Measurements from ENCODE around the gene STOM. TPM values are rescaled to one million over a fixed set of nuclear protein-coding genes. Genes with fewer than 3 reads are reported as not detected.

STOM gene
- total and polyA plus RNA-seq, 4 donors: 311 to 470 (median 409) TPM

- Histone ChIP-seq H3K4me1 (ENCODE audit: control insufficient read depth in 5 of 5, insufficient read depth in 5 of 5, low read length in 5 of 5) (peaks cover 2 to 21% (median 10%) of the 10 kb centered on the region in 5 donors), H3K36me3 (ENCODE audit: control insufficient read depth in 4 of 4, insufficient read depth in 4 of 4, low read length in 4 of 4) (peaks cover 10 to 51% (median 31%) of the 10 kb centered on the region in 4 donors)
- 98% methylated on average over 6 of the region's 6 CpGs for WGBS, 2 donors
Observed at GRCh38 chr9:121340676-121341392, 29.2 kb downstream of the STOM start.

GRCh38 chr9:121339437-121339836 is 30.6 kb downstream of the STOM start:
- no peak overlapping the region for H3K4me3 ChIP-seq
- WGBS, 2 donors: 74 to 84% methylated on average over 2 of the region's 2 CpGs
- H3K27me3 ChIP-seq (ENCODE audit: control insufficient read depth in 3 of 3, insufficient read depth in 3 of 3, low read length in 2 of 3): no peaks in the 10 kb centered on the region
- TF ChIP-seq CTCF (IDR thresholded peaks at IDR 0.05; ENCODE audit: control extremely low read depth, extremely low read depth): no peak
- no peak overlapping the region for H3K27ac ChIP-seq (ENCODE audit: low read depth in 1 of 2, low read length in 1 of 2)
- peaks cover 0 to 15% (median 5%) of the 10 kb centered on the region in 5 donors for H3K4me1 ChIP-seq (ENCODE audit: control insufficient read depth in 5 of 5, insufficient read depth in 5 of 5, low read length in 5 of 5)
- DNase-seq (no peak), ATAC-seq (ENCODE audit: insufficient read depth, low FRiP score) (no peak)
- H3K9me3 ChIP-seq (ENCODE audit: control insufficient read depth in 4 of 4, insufficient read depth in 3 of 4, low read length in 3 of 4): no peaks in the 10 kb centered on the region
- H3K9ac ChIP-seq (ENCODE audit: insufficient read depth in 1 of 2, low read length in 2 of 2): no peak overlapping the region
- H3K36me3 ChIP-seq (ENCODE audit: control insufficient read depth in 4 of 4, insufficient read depth in 4 of 4, low read length in 4 of 4): peaks cover 10 to 45% (median 31%) of the 10 kb centered on the region in 4 donors

More at GRCh38 chr9:121340676-121341392, 29.2 kb downstream of the STOM start:
- Histone ChIP-seq H3K27ac (ENCODE audit: low read depth in 1 of 2, low read length in 1 of 2) (no peak overlapping the region), H3K9ac (ENCODE audit: insufficient read depth in 1 of 2, low read length in 2 of 2) (no peak overlapping the region), H3K27me3 (ENCODE audit: control insufficient read depth in 3 of 3, insufficient read depth in 3 of 3, low read length in 2 of 3) (no peaks in the 10 kb centered on the region), H3K4me3 (no peak overlapping the region), H3K9me3 (ENCODE audit: control insufficient read depth in 4 of 4, insufficient read depth in 3 of 4, low read length in 3 of 4) (no peaks in the 10 kb centered on the region)
- no peak for DNase-seq
- ATAC-seq (ENCODE audit: insufficient read depth, low FRiP score): no peak
- no peak for TF ChIP-seq CTCF (IDR thresholded peaks at IDR 0.05; ENCODE audit: control extremely low read depth, extremely low read depth)

GRCh38 chr9:121336665-121337064 is 33.4 kb downstream of the STOM start:
- H3K27ac ChIP-seq (ENCODE audit: low read depth in 1 of 2, low read length in 1 of 2): no peak overlapping the region
- WGBS, 2 donors: 85 to 87% methylated on average over 4 of the region's 4 CpGs
- DNase-seq (no peak), ATAC-seq (ENCODE audit: insufficient read depth, low FRiP score) (no peak)
- H3K4me3 ChIP-seq: no peak overlapping the region
- no peaks in the 10 kb centered on the region for H3K27me3 ChIP-seq (ENCODE audit: control insufficient read depth in 3 of 3, insufficient read depth in 3 of 3, low read length in 2 of 3)
- peaks cover 0 to 9% (median 0%) of the 10 kb centered on the region in 5 donors for H3K4me1 ChIP-seq (ENCODE audit: control insufficient read depth in 5 of 5, insufficient read depth in 5 of 5, low read length in 5 of 5)
- H3K9me3 ChIP-seq (ENCODE audit: control insufficient read depth in 4 of 4, insufficient read depth in 3 of 4, low read length in 3 of 4): no peaks in the 10 kb centered on the region
- TF ChIP-seq CTCF (IDR thresholded peaks at IDR 0.05; ENCODE audit: control extremely low read depth, extremely low read depth): no peak
- H3K36me3 ChIP-seq (ENCODE audit: control insufficient read depth in 4 of 4, insufficient read depth in 4 of 4, low read length in 4 of 4): peaks cover 10 to 41% (median 24%) of the 10 kb centered on the region in 4 donors
- no peak overlapping the region for H3K9ac ChIP-seq (ENCODE audit: insufficient read depth in 1 of 2, low read length in 2 of 2)
